Measurements from ENCODE around the gene MICAL2. TPM values are rescaled to one million over a fixed set of nuclear protein-coding genes. Genes with fewer than 3 reads are reported as not detected.

MICAL2 gene
- total RNA-seq, 1 experiment from 2014 or later = 247 TPM

GRCh38 chr11:12075291-12075690 is 35.1 kb upstream of the MICAL2 start:
- CTCF ChIA-PET = no interaction called here
- no peak overlapping the region for H3K4me3 ChIP-seq (ENCODE audit: low read depth, low read length)
- Mint-ChIP-seq H3K36me3 (ENCODE audit: insufficient read depth, unreplicated experiment) (no peaks in the 10 kb centered on the region), H3K9me3 (ENCODE audit: unreplicated experiment) (no peaks in the 10 kb centered on the region), H3K4me3 (ENCODE audit: unreplicated experiment) (no peak overlapping the region), H3K4me1 (ENCODE audit: low read depth, unreplicated experiment) (peaks cover 39% of the 10 kb centered on the region), H3K27me3 (ENCODE audit: insufficient read depth, unreplicated experiment) (no peaks in the 10 kb centered on the region), H3K27ac (ENCODE audit: unreplicated experiment) (no peak overlapping the region)
- intact Hi-C loops (cut with micrococcal nuclease; ENCODE audit: unreplicated experiment) = no loop called here
- no peaks in the 10 kb centered on the region for H3K27me3 ChIP-seq (replicated peaks; ENCODE audit: control insufficient read depth, insufficient read depth, low read length)
- no peaks in the 10 kb centered on the region for H3K36me3 ChIP-seq (ENCODE audit: control insufficient read depth, insufficient read depth, low read length)
- no TSS peak for BruUV-seq (replicated peaks)
- H3K4me1 ChIP-seq = peaks cover 35% of the 10 kb centered on the region
- H3K9me3 ChIP-seq = no peaks in the 10 kb centered on the region
- DNase-seq = no peak
- TF ChIP-seq CTCF (IDR thresholded peaks at IDR 0.05; ENCODE audit: insufficient read depth in 1 of 2, low read depth in 1 of 2, low read length in 1 of 2, severe bottlenecking in 1 of 2, unreplicated experiment in 1 of 2) = no peak
- POLR2A ChIA-PET = interaction anchor here (1.1 kb wide), 1 partner anchor 8 kb away, joined by 3 read pairs; no protein-coding TSS in a partner anchor

DNA sequence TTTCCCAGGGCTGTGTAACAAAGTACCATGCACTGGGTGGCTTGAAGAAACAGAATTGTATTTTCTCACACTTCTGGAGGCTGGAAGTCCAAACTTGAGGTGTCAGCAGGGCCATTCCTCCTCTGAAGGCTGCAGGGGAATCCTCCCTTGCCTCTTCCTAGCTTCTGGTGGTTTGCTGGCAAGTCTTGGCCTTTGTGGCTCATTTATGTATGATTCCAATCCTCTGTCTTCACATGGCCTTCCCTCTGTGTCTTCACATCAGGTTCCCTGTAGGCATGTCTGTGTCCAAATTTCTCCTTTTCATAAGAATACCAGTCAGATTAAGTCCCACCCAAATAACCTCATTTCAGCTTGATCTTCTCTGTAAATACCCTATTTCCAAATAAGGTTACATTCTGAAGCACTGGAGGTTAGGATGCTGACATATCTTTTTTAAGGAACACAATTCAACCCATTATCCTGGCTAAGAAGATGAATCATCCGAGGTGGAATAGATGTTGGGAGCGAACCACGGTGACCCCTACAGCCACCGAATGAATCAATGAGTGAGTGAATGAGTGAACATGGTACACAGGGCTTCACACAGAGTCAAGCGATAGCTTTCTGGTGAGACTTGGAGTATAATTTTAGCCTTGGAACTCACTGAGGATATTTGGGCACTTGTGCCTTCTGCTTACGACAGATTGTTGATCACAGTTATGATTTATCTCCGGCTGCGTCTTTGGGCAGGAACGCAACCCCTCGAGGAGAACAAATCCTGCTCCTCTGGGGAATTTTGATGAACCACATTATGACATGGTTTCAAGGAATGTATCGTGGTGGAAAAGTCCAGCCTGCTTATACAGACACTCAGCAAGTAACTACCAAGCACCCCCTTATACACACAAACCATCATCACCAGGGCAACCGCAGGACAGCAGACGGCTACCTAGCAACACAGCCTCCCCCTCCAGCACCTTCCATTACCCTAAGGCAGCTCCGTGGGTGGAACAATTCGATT is 34.3 kb upstream of the MICAL2 start:
- Mint-ChIP-seq H3K27me3 (ENCODE audit: insufficient read depth, unreplicated experiment) (no peaks in the 10 kb centered on the region), H3K4me3 (ENCODE audit: unreplicated experiment) (no peak overlapping the region), H3K9me3 (ENCODE audit: unreplicated experiment) (no peaks in the 10 kb centered on the region), H3K27ac (ENCODE audit: unreplicated experiment) (peak overlapping the region; percentile 1), H3K4me1 (ENCODE audit: low read depth, unreplicated experiment) (peaks cover 41% of the 10 kb centered on the region), H3K36me3 (ENCODE audit: insufficient read depth, unreplicated experiment) (no peaks in the 10 kb centered on the region)
- no peaks in the 10 kb centered on the region for H3K9me3 ChIP-seq
- ChIA-PET POLR2A (interaction anchor here (1.1 kb wide), 1 partner anchor 9 kb away, joined by 3 read pairs; no protein-coding TSS in a partner anchor), CTCF (no interaction called here)
- no TSS peak for BruUV-seq (replicated peaks)
- peak in 1 of 2 experiments; percentile 24 for DNase-seq
- H3K36me3 ChIP-seq (ENCODE audit: control insufficient read depth, insufficient read depth, low read length) = no peaks in the 10 kb centered on the region
- intact Hi-C loops (cut with micrococcal nuclease; ENCODE audit: unreplicated experiment) = no loop called here
- TF ChIP-seq CTCF (IDR thresholded peaks at IDR 0.05; ENCODE audit: insufficient read depth in 1 of 2, low read depth in 1 of 2, low read length in 1 of 2, severe bottlenecking in 1 of 2, unreplicated experiment in 1 of 2) = no peak
- no peaks in the 10 kb centered on the region for H3K27me3 ChIP-seq (replicated peaks; ENCODE audit: control insufficient read depth, insufficient read depth, low read length)
- H3K4me3 ChIP-seq (ENCODE audit: low read depth, low read length) = no peak overlapping the region
- peaks cover 29% of the 10 kb centered on the region for H3K4me1 ChIP-seq

GRCh38 chr11:12076840-12077534 is 33.4 kb upstream of the MICAL2 start:
- CTCF ChIA-PET = interaction anchor here (1.8 kb wide), 1 partner anchor 24 kb away, joined by 4 read pairs; no protein-coding TSS in a partner anchor
- Mint-ChIP-seq H3K27ac (ENCODE audit: unreplicated experiment) (peak overlapping the region; percentile 1), H3K36me3 (ENCODE audit: insufficient read depth, unreplicated experiment) (no peaks in the 10 kb centered on the region), H3K4me3 (ENCODE audit: unreplicated experiment) (no peak overlapping the region), H3K27me3 (ENCODE audit: insufficient read depth, unreplicated experiment) (no peaks in the 10 kb centered on the region), H3K9me3 (ENCODE audit: unreplicated experiment) (no peaks in the 10 kb centered on the region), H3K4me1 (ENCODE audit: low read depth, unreplicated experiment) (peaks cover 34% of the 10 kb centered on the region)
- DNase-seq = no peak
- intact Hi-C loops (cut with micrococcal nuclease; ENCODE audit: unreplicated experiment) = no loop called here
- POLR2A ChIA-PET = no interaction called here
- H3K36me3 ChIP-seq (ENCODE audit: control insufficient read depth, insufficient read depth, low read length) = no peaks in the 10 kb centered on the region
- H3K4me1 ChIP-seq = peaks cover 21% of the 10 kb centered on the region
- BruUV-seq (replicated peaks) = no TSS peak
- no peak for TF ChIP-seq CTCF (IDR thresholded peaks at IDR 0.05; ENCODE audit: insufficient read depth in 1 of 2, low read depth in 1 of 2, low read length in 1 of 2, severe bottlenecking in 1 of 2, unreplicated experiment in 1 of 2)
- no peak overlapping the region for H3K4me3 ChIP-seq (ENCODE audit: low read depth, low read length)
- H3K27me3 ChIP-seq (replicated peaks; ENCODE audit: control insufficient read depth, insufficient read depth, low read length) = no peaks in the 10 kb centered on the region
- H3K9me3 ChIP-seq = no peaks in the 10 kb centered on the region

All from Caco-2 (cell line).